ENCODE results near the gene AOX1.

- TF ChIP-seq CTCF (IDR thresholded peaks at IDR 0.05; ENCODE audit: low read length) (no peak), EZH2 (IDR thresholded peaks at IDR 0.05; ENCODE audit: borderline replicate concordance, low read length) (no peak)
Observed at GRCh38 chr2:200658278-200658864, 72.6 kb downstream of the AOX1 start.

Data from OCI-LY1 (cell line).